HG03108 (cell line): Measurements from ENCODE around the gene DNPEP.

Experiments used
- ATAC-seq: cut with Tn5 transposase; IDR thresholded peaks from one replicate; pipeline ENCODE4 v1.9.1; 2021; ENCODE audit warnings: moderate library complexity; ENCODE audit not compliant: unreplicated experiment

Gene DNPEP

GRCh38 chr2:219368690-219369191 is 19.0 kb downstream of the DNPEP start:
- ATAC-seq, result no peak

- ATAC-seq, result peak; percentile 76
Measured at GRCh38 chr2:219362524-219363164, 25.1 kb downstream of the DNPEP start.

GRCh38 chr2:219362072-219362471 is 25.6 kb downstream of the DNPEP start:
- no peak for ATAC-seq

- ATAC-seq, result no peak
Measured at GRCh38 chr2:219358170-219359075, 29.3 kb downstream of the DNPEP start.

- no peak for ATAC-seq
Measured at GRCh38 chr2:219356834-219357233, 30.9 kb downstream of the DNPEP start.

- no peak for ATAC-seq
Measured at GRCh38 chr2:219354582-219354981, 33.1 kb downstream of the DNPEP start.

GRCh38 chr2:219353129-219353528 is 34.6 kb downstream of the DNPEP start:
- no peak for ATAC-seq

- ATAC-seq, result no peak
Measured at GRCh38 chr2:219352448-219353023, 35.2 kb downstream of the DNPEP start.

GRCh38 chr2:219350710-219351221 is 36.9 kb downstream of the DNPEP start:
- no peak for ATAC-seq

GRCh38 chr2:219350215-219350614 is 37.5 kb downstream of the DNPEP start:
- ATAC-seq, result no peak

GRCh38 chr2:219344751-219345430 is 42.8 kb downstream of the DNPEP start:
- no peak for ATAC-seq

GRCh38 chr2:219335373-219335786 is 52.3 kb downstream of the DNPEP start:
- no peak for ATAC-seq

GRCh38 chr2:219334076-219334475 is 53.6 kb downstream of the DNPEP start:
- no peak for ATAC-seq

- no peak for ATAC-seq
Measured at GRCh38 chr2:219332542-219332941, 55.2 kb downstream of the DNPEP start, which contains the start of gene RESP18. Gene RESP18 (minus strand): TSS chr2:219332744.

- no peak for ATAC-seq
Measured at GRCh38 chr2:219331560-219332213, 56.0 kb downstream of the DNPEP start.

- no peak for ATAC-seq
Measured at GRCh38 chr2:219327719-219328118, 60.0 kb downstream of the DNPEP start.

- ATAC-seq, result no peak
Measured at GRCh38 chr2:219325657-219326315, 61.9 kb downstream of the DNPEP start.

GRCh38 chr2:219325136-219325535 is 62.6 kb downstream of the DNPEP start:
- no peak for ATAC-seq

- ATAC-seq, result no peak
Measured at GRCh38 chr2:219323434-219323833, 64.3 kb downstream of the DNPEP start.
